Tibial artery (tissue), 4 donors: ENCODE results near the gene GUCY2C.

ENCODE experiments used
- DNase-seq, 2 donors: peaks; one replicate each; pipeline ENCODE4 v3.0.0-alpha.2; 2019
- H3K27ac ChIP-seq, 2 donors: fragments of 200-600 bp; sonication (generic) in 1 of 2; 1 replicate in 1 of 2; 2 replicates in 1 of 2; pipeline ENCODE4 v1.5.1; 2018 to 2019; ENCODE audit warnings: mild to moderate bottlenecking in 1 of 2
- H3K27me3 ChIP-seq, 2 donors: fragments of 200-600 bp; sonication (generic) in 1 of 2; one replicate each; pipeline versions ENCODE4 v1.5.1 to v1.6.0; 2016 to 2019
- H3K36me3 ChIP-seq, 3 donors: fragments of 200-600 bp; sonication (generic) in 2 of 3; one replicate each; pipeline ENCODE4 v1.5.1; 2016 to 2019; ENCODE audit warnings: mild to moderate bottlenecking in 2 of 3
- H3K4me1 ChIP-seq, 4 donors: fragments of 200-600 bp; sonication (generic) in 2 of 4; 1 replicate in 3 of 4; 2 replicates in 1 of 4; pipeline ENCODE4 v1.5.1; 2016 to 2019
- H3K4me3 ChIP-seq, 2 donors: fragments of 200-600 bp; sonication (generic) in 1 of 2; 1 replicate in 1 of 2; 2 replicates in 1 of 2; pipeline ENCODE4 v1.5.1; 2018 to 2019; ENCODE audit warnings: mild to moderate bottlenecking in 2 of 2
- H3K9me3 ChIP-seq, 3 donors: fragments of 200-600 bp; sonication (generic) in 1 of 3; one replicate each; pipeline ENCODE4 v1.5.1; 2016 to 2019
- CTCF ChIP-seq, 2 experiments: fragments of 200-600 bp in 1 of 2; fragments of 450-650 bp in 1 of 2; IDR thresholded peaks; one replicate each; pipeline ENCODE4 v1.5.1; 2017 to 2019; ENCODE audit warnings: antibody characterized with exemption in 2 of 2, mild to moderate bottlenecking in 1 of 2, moderate library complexity in 1 of 2
- intact Hi-C: fragments of 100-400 bp; cut with DNase I; formaldehyde crosslinking; loops from one replicate; pipeline ENCODE4 v1.15.0; 2023; ENCODE audit warnings: low total_unique reads

The GUCY2C gene

GRCh38 chr12:14729586-14729985, 33.2 kb upstream of the GUCY2C start:
- TF ChIP-seq CTCF (IDR thresholded peaks at IDR 0.05), result no peak
- Histone ChIP-seq H3K27ac (no peak overlapping the region), H3K36me3 (no peaks in the 10 kb centered on the region), H3K9me3 (peaks cover 0 to 14% (median 0%) of the 10 kb centered on the region in 3 donors), H3K4me3 (no peak overlapping the region), H3K4me1 (no peaks in the 10 kb centered on the region), H3K27me3 (no peaks in the 10 kb centered on the region)
- no peak for DNase-seq
- intact Hi-C loops, result no loop called here

GRCh38 chr12:14723763-14724162, 27.4 kb upstream of the GUCY2C start:
- no peak overlapping the region for H3K27ac ChIP-seq
- TF ChIP-seq CTCF (IDR thresholded peaks at IDR 0.05), result peak; percentile 58 to 71
- intact Hi-C loops, result loop anchor here (5.0 kb wide), 1 partner anchor 269 kb away; no protein-coding TSS in a partner anchor
- DNase-seq, result peak; percentile 23 to 70
- H3K36me3 ChIP-seq, result no peaks in the 10 kb centered on the region
- H3K27me3 ChIP-seq, result no peaks in the 10 kb centered on the region
- H3K4me3 ChIP-seq, result no peak overlapping the region
- H3K4me1 ChIP-seq, result no peaks in the 10 kb centered on the region
- peaks cover 0 to 10% (median 0%) of the 10 kb centered on the region in 3 donors for H3K9me3 ChIP-seq

- intact Hi-C loops, result no loop called here
- TF ChIP-seq CTCF (IDR thresholded peaks at IDR 0.05), result peak; percentile 30 to 39
- Histone ChIP-seq H3K4me3 (no peak overlapping the region), H3K36me3 (no peaks in the 10 kb centered on the region), H3K27me3 (no peaks in the 10 kb centered on the region), H3K9me3 (no peaks in the 10 kb centered on the region), H3K4me1 (no peaks in the 10 kb centered on the region), H3K27ac (no peak overlapping the region)
- peak in 1 of 2 donors; percentile 30 for DNase-seq
Measured at GRCh38 chr12:14716848-14717444, 20.5 kb upstream of the GUCY2C start.

- intact Hi-C loops, result no loop called here
- DNase-seq, result no peak
- Histone ChIP-seq H3K9me3 (no peaks in the 10 kb centered on the region), H3K27ac (no peak overlapping the region), H3K36me3 (no peaks in the 10 kb centered on the region), H3K27me3 (no peaks in the 10 kb centered on the region), H3K4me1 (no peaks in the 10 kb centered on the region), H3K4me3 (no peak overlapping the region)
- TF ChIP-seq CTCF (IDR thresholded peaks at IDR 0.05), result no peak
Measured at GRCh38 chr12:14714437-14714836, 18.0 kb upstream of the GUCY2C start.

- no peak overlapping the region for H3K27ac ChIP-seq
- no peaks in the 10 kb centered on the region for H3K4me1 ChIP-seq
- TF ChIP-seq CTCF (IDR thresholded peaks at IDR 0.05), result no peak
- no peaks in the 10 kb centered on the region for H3K9me3 ChIP-seq
- H3K4me3 ChIP-seq, result no peak overlapping the region
- no peaks in the 10 kb centered on the region for H3K36me3 ChIP-seq
- no peak for DNase-seq
- intact Hi-C loops, result no loop called here
- no peaks in the 10 kb centered on the region for H3K27me3 ChIP-seq
Measured at GRCh38 chr12:14710632-14711320, 14.4 kb upstream of the GUCY2C start.
